MM.1S (cell line): ENCODE data around the gene ACTN1.

Experiments used
- DNase-seq: peaks from one replicate; pipeline ENCODE4 v3.0.0-alpha.2; 2015
- H2AFZ ChIP-seq: fragments of 300-600 bp; sonication (generic); 2 replicates; pipeline ENCODE4 v1.6.0; 2016; ENCODE audit warnings: antibody characterized with exemption, low read length
- H3F3A ChIP-seq: fragments of 300-600 bp; sonication (generic); 2 replicates; pipeline ENCODE4 v1.6.1; 2016; ENCODE audit warnings: mild to moderate bottlenecking, antibody characterized with exemption, low read length, moderate library complexity, mixed read lengths; ENCODE audit not compliant: insufficient read depth
- H3K27ac ChIP-seq: fragments of 300-600 bp; sonication (generic); 2 replicates; pipeline ENCODE4 v1.5.1; 2016; ENCODE audit warnings: mild to moderate bottlenecking, low read length
- H3K27me3 ChIP-seq: fragments of 300-600 bp; sonication (generic); replicated peaks from 2 replicates; pipeline ENCODE4 v1.6.0; 2016; ENCODE audit warnings: low read length; ENCODE audit not compliant: insufficient read depth
- H3K36me3 ChIP-seq: fragments of 300-600 bp; sonication (generic); replicated peaks from 2 replicates; pipeline ENCODE4 v1.6.1; 2016; ENCODE audit warnings: mild to moderate bottlenecking, low read length, mixed read lengths; ENCODE audit not compliant: insufficient read depth
- H3K4me1 ChIP-seq: fragments of 300-600 bp; sonication (generic); 2 replicates; pipeline ENCODE4 v1.6.1; 2016; ENCODE audit warnings: low read length, mixed read lengths
- H3K4me2 ChIP-seq: fragments of 300-600 bp; sonication (generic); 2 replicates; pipeline ENCODE4 v1.6.0; 2016; ENCODE audit warnings: low read depth, low read length
- H3K4me3 ChIP-seq: fragments of 300-600 bp; sonication (generic); 2 replicates; pipeline ENCODE4 v1.5.1; 2016; ENCODE audit warnings: low read length, mixed read lengths
- H3K79me2 ChIP-seq: fragments of 300-600 bp; sonication (generic); 2 replicates; pipeline ENCODE4 v1.6.1; 2016; ENCODE audit warnings: mixed run types, low read length, mixed read lengths
- H3K9ac ChIP-seq: fragments of 300-600 bp; sonication (generic); 2 replicates; pipeline ENCODE4 v1.6.1; 2016; ENCODE audit warnings: low read length, mixed read lengths
- H3K9me2 ChIP-seq: fragments of 300-600 bp; sonication (generic); replicated peaks from 2 replicates; pipeline ENCODE4 v1.6.1; 2016; ENCODE audit warnings: mild to moderate bottlenecking, low read length, mixed read lengths; ENCODE audit not compliant: insufficient read depth
- H3K9me3 ChIP-seq: fragments of 300-600 bp; sonication (generic); replicated peaks from 2 replicates; pipeline ENCODE4 v1.6.1; 2016; ENCODE audit warnings: mild to moderate bottlenecking, low read length, mixed read lengths; ENCODE audit not compliant: insufficient read depth
- H4K20me1 ChIP-seq: fragments of 300-600 bp; sonication (generic); 2 replicates; pipeline ENCODE4 v1.6.1; 2016; ENCODE audit warnings: mild to moderate bottlenecking, low read length, moderate library complexity, mixed read lengths; ENCODE audit not compliant: insufficient read depth
- CTCF ChIP-seq: fragments of 300-600 bp; sonication (generic); IDR thresholded peaks from 2 replicates; pipeline ENCODE4 v1.5.1; 2016; ENCODE audit warnings: antibody characterized with exemption, low read length, mixed read lengths
- EZH2 ChIP-seq: fragments of 300-600 bp; sonication (generic); optimal IDR thresholded peaks from 2 replicates; pipeline ENCODE3; 2017; ENCODE audit warnings: low read depth, mild to moderate bottlenecking, antibody characterized with exemption, low read length, mixed read lengths
- EZH2phosphoT487 ChIP-seq: fragments of 300-600 bp; sonication (generic); IDR thresholded peaks from 2 replicates; pipeline ENCODE4 v1.6.1; 2018; ENCODE audit warnings: antibody characterized with exemption, low read length

ACTN1 gene

DNA sequence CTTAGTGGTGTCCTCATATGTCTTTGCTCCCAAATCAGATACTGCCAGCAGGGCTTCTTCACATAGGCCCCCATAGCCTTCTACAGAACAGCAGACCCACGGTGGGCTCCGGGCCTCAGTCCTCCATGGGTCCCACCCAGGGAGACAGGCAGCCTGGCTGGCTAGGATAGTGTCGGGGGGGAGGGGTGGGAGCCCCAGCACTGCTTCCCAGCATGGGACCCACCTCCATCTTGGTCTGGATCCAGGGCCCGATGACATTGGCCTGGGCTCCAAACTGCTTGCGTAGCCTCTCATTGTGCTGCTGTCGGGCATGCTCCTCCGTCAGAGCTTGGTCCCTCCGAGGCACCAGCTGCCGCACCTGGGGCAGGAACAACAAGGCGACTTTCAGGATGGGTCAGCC lies 96.9 kb downstream of the ACTN1 start:
- Histone ChIP-seq H3K27me3 (no peaks in the 10 kb centered on the region), H3K9me2 (no peaks in the 10 kb centered on the region), H3K9me3 (no peaks in the 10 kb centered on the region), H3K27ac (no peak overlapping the region), H3K4me1 (no peaks in the 10 kb centered on the region), H4K20me1 (no peaks in the 10 kb centered on the region), H3K36me3 (no peaks in the 10 kb centered on the region), H3F3A (no peaks in the 10 kb centered on the region), H3K4me3 (no peak overlapping the region), H2AFZ (no peak overlapping the region), H3K9ac (no peak overlapping the region), H3K79me2 (no peaks in the 10 kb centered on the region), H3K4me2 (no peak overlapping the region)
- DNase-seq = no peak
- TF ChIP-seq CTCF (no peak), EZH2 (no peak), EZH2phosphoT487 (no peak)

- no peak overlapping the region for H3K4me3 ChIP-seq
- H3K4me2 ChIP-seq = no peak overlapping the region
- no peak overlapping the region for H3K9ac ChIP-seq
- H3F3A ChIP-seq = no peaks in the 10 kb centered on the region
- no peaks in the 10 kb centered on the region for H3K79me2 ChIP-seq
- H3K36me3 ChIP-seq = no peaks in the 10 kb centered on the region
- H3K9me2 ChIP-seq = no peaks in the 10 kb centered on the region
- no peaks in the 10 kb centered on the region for H4K20me1 ChIP-seq
- H3K4me1 ChIP-seq = no peaks in the 10 kb centered on the region
- H2AFZ ChIP-seq = no peak overlapping the region
- no peak for DNase-seq
- no peak overlapping the region for H3K27ac ChIP-seq
- no peaks in the 10 kb centered on the region for H3K9me3 ChIP-seq
- no peaks in the 10 kb centered on the region for H3K27me3 ChIP-seq
- TF ChIP-seq EZH2 (no peak), EZH2phosphoT487 (no peak), CTCF (no peak)
These were observed 97.7 kb downstream of the ACTN1 start for GRCh38 chr14:68881396-68881795.

GRCh38 chr14:68880581-68881105 lies 98.5 kb downstream of the ACTN1 start:
- H3F3A ChIP-seq = no peaks in the 10 kb centered on the region
- H3K4me2 ChIP-seq = no peak overlapping the region
- no peaks in the 10 kb centered on the region for H3K9me3 ChIP-seq
- H2AFZ ChIP-seq = no peak overlapping the region
- no peak overlapping the region for H3K4me3 ChIP-seq
- H3K27ac ChIP-seq = no peak overlapping the region
- no peaks in the 10 kb centered on the region for H3K9me2 ChIP-seq
- H3K27me3 ChIP-seq = no peaks in the 10 kb centered on the region
- TF ChIP-seq EZH2phosphoT487 (no peak), EZH2 (no peak), CTCF (no peak)
- no peak for DNase-seq
- H3K36me3 ChIP-seq = no peaks in the 10 kb centered on the region
- no peaks in the 10 kb centered on the region for H4K20me1 ChIP-seq
- H3K9ac ChIP-seq = no peak overlapping the region
- H3K79me2 ChIP-seq = no peaks in the 10 kb centered on the region
- H3K4me1 ChIP-seq = no peaks in the 10 kb centered on the region
